NCI-H1417 treated with DMSO at 0.1 percent for 48 hours (cell line): ENCODE measurements around the gene OCA2.

Experiments used
- DNase-seq: peaks from one replicate; lab custom pipeline; 2025; lab: John Stamatoyannopoulos, UW

The OCA2 gene

GRCh38 chr15:27847775-27848710 lies 251.1 kb downstream of the OCA2 start:
- DNase-seq: peak; percentile 28

- no peak for DNase-seq
Measured at GRCh38 chr15:27846722-27847395, 252.3 kb downstream of the OCA2 start.

DNA sequence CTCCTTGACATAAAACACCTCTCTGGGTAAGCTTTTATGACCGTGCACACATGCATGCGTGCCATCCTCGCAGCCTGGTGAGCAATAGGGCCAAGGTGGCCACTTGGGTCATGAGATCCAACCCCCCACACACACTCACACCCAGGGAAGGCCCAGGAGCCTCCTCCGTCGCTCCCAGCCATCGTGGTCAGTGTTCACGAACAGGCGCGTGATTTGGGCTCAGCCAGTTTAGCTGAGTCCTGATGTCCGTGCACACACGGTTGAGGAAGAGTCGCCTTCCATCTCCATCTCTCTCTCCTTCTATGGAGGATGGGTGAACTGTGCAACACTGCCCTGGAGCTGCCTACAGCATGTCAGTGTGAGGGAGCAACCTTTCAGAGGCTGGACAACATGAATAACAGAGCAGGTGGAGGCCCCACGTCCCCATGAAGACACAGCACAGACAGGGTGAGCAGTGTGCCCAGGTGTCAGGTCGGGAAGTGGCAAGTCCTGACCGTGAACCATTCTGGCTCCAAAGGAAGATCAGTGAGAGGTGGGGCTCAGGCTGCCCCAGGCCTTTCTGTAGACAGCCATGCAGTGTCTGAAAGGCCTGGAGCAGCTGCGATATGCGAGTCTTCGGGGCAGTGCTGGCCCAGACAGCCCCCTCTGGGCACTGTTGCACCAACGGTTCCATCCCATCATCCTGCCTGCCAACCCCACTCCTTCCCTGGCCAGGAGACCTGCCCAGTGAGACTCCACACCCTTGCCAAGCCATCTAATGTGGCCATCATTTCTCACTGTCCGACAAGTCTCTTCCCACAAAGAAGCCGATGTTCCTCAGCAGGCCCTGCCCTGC lies 253.4 kb downstream of the OCA2 start:
- DNase-seq: no peak

DNA sequence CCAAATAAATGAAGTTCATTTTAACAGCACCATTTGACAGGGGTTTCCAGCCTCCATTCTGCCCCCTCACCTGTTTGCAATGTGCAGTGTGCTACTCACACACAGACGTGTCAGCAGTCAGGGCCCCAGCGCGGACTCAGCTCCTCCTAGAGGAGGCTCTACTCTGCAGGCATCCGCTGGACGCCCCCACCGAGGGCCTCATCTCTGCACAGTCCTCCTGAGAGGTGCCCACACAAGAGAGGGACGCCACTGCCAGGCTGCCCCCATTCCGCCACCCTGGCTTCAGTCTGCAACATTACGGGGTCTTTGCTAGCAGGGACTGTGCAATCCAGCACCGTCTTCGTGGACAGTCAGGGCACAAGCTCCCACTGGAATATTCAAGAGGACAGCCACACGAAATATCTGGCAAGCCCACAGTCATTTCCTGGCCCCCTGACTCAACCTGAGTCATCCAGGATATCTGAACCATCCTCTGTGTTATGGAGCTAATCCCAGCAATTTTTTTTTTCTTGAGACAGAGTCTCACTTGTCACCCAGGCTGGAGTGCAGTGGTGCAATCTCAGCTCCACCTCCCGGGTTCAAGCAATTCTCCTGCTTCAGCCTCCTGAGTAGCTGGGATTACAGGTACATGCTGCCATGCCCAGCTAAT lies 255.0 kb downstream of the OCA2 start:
- DNase-seq: no peak

DNA sequence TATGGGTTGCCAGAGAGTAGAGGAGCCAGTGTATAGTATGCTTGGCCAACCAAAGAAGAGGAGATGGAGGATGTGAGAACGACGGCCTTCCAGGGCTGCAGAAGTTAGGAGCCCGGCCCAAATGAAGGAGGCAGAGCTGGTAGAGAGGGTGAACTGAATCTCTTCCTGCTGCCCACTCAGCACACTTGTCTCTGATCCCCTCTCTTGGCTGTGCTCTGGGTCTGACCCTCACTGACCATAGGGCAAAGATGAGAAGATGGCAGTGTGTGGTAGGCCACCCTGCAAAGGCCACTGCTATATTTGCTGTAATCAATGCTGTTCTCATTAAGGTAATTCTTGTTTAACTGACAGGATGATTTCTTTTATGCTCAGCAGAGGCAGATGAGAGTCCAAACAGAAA lies 256.0 kb downstream of the OCA2 start:
- no peak for DNase-seq

DNA sequence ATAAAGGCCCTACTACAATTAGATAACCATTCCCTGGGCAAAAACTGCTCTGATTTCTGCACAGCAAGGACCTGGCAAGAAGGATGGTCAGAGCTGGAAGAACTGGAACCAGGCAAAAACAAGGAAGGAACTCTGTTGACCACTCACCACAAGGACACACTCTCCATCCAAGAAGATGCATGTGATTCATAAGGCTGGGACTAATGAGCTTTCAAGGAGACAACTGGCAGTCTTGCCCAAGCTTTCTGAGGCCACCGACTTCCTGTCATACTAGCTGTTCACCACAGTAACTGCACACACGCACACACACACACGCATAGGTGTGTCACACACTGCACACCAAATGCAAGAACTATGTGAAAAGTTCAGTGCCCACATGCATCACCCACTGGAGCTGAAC lies 256.6 kb downstream of the OCA2 start:
- DNase-seq: no peak

DNA sequence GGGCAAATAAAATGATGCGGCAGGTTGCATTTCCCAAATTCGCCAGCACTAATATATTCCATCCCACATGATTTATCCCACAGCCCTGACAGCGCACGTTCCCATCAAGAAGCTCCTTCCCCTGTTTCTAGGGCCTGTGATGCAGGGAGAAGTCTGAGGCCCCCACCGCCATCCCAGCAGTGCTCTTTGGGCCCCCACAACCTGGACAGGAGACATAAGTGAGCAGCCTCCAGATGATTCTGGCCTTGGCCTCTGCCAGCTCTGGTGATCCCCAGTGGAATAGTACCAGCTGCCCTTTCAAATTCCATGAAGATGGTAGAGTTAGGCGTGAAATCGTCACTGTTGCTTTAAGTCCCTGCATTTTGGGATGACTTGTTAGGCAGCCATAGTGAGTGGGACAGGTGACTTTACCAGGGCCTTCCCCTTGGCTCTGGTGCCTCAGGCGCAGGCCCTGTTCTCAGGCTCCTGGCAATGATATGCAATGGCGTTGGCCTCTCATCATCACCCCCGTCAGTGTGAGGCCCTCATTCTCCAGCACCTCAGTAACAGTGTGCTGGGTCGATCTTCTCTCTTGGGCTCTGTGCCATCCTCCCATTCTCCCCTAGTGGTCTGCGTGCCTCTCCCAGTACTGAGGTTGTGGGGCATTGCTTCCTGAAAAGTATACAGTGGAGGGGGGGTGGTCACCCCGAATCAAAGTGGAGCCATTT lies 263.7 kb downstream of the OCA2 start:
- DNase-seq: no peak

DNA sequence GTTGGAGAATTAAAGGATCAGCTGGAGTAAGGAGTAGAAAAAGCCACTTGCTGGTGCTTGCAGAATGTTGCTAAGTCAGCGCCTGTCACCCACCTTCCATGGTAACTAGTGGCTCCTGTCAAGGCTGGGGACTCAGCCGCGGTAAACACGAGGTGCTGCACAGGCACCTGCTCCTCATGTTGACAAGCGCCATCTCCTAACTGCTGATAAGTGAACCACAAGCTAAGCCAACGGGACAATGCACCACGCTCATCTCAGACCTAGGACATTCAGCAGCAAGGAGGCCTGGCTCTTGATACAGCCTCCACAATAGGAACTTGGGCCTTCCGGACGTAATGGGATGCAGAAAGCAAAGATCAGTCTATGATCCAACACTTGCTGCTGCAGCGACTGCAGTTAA lies 264.4 kb downstream of the OCA2 start:
- no peak for DNase-seq

DNA sequence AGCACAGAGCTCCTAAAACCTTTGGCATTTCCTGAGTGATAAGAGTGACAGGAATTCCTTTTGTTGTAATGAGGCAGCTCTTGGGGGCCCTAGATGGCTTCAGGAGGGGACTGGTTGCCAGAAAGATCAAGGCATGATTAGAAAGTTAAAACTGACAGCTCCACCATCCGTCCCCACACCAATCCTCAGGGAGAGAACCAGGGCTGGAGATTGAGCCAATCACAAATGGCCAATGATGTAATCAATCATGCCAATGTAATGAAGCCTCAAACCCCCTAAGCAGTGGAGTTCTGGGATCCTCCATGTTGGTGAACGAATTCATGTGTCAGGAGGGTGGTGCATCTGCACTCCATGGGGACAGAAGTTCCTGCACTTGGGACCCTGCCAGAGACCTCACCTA lies 265.1 kb downstream of the OCA2 start:
- no peak for DNase-seq

- no peak for DNase-seq
Measured at GRCh38 chr15:27833178-27833577, 265.9 kb downstream of the OCA2 start.

GRCh38 chr15:27832237-27832596 lies 266.9 kb downstream of the OCA2 start:
- no peak for DNase-seq

DNA sequence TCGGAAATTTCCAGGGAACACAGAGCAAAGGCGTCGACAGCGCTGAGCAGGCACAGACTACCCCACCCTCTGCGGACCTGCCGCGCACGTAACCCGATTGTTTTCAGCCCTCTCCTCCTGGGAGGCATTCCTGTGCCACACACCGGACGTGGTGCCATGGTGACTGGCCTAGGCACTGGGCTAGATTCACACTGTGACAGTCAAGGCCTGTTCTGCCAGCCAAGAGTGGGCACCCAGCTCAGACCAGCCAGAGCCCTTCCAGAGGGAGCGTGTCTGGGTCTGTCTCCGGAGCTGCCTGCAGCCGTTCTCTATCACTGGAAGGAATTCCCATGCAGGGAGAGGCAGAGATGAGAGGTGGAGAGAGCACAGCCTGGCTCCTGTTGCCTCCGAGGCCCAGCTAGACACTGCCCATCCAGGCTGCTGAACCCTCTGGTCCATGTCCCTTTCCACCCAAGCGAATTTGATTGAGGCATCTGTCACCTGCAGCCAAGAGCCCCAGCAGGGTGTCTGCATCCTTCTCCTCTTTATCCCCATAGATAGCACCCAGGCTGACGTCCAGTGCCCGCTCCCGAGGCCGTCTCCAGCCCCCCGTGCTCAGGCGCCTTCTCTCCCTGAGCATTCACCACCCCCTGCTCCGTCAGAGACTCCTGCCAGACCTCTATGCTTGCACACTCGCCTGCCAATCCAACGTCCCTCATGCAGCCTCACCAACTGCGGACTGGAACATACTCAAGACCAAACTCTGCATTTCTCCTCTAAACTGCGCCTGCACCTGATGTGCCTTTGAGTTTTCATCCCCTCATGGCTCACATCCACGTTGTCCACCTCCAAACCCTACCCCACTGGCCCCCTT lies 267.5 kb downstream of the OCA2 start:
- DNase-seq: no peak

DNA sequence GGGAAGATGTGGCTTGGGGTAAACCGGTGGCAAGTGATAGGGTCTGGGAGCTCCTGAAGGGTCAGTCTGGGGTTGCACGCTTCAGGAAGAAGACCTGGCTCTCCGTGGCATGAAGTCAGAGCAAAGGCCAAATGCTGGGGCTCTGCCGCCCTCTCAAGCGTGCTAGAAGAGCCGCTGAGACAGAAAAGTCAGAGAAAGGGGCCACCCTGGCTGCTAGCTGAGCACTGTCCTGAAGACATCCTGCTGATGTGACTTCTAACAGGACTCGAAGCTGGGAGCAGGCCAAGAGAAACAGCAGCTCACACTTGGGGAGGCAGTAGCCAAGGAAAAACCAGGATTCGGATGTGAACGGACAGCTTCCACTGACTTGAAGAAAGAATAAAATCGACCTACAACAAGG lies 270.4 kb downstream of the OCA2 start:
- no peak for DNase-seq

- DNase-seq: no peak
Measured at GRCh38 chr15:27826902-27827714, 272.0 kb downstream of the OCA2 start.

- DNase-seq: no peak
Measured at GRCh38 chr15:27826411-27826810, 272.7 kb downstream of the OCA2 start.

GRCh38 chr15:27824841-27825422 lies 274.2 kb downstream of the OCA2 start:
- no peak for DNase-seq

DNA sequence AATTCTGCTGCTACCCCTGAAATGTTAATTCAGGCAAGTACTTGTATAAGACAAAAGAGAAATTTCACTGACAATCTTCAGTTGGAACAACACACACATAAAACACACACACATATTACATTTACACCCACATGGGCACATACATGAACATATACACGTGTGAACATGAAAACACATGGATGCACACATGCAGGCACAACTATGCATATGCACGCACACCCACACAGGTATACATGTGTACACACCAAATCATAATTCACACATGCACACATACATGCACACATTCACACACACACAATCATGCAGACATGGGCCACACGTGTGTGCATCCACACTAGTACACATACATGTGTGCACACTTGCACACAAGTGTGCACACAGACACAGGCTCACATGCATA lies 277.8 kb downstream of the OCA2 start:
- no peak for DNase-seq

GRCh38 chr15:27820722-27821121 lies 278.4 kb downstream of the OCA2 start:
- DNase-seq: no peak

DNA sequence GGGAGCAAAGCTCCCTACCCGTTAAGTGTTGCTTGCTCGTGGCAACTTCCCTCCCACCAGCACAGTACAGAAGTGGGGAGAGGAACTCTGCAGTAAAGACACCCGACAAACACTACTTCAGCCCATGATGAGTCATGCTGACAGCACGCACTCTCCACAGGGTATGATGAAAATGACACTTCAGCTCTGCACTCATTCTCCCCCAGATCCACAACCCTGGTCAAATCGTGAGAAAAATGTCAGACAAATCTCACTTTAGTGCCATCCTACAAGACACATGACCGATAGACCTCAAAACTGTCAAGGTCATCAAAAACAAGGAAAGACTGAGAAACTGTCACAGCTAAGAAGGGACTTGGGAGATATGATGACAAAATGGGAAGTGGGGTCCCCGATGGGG lies 278.9 kb downstream of the OCA2 start:
- DNase-seq: no peak
